Vagina (tissue), 2 donors: ENCODE measurements around the gene ZBTB49. TPM values are rescaled to one million over a fixed set of nuclear protein-coding genes. Genes with fewer than 3 reads are reported as not detected.

Source experiments
- DNase-seq, 2 donors: peaks; one replicate each; pipeline ENCODE4 v3.0.0-alpha.2; 2017; ENCODE audit errors: extremely low spot score in 2 of 2
- H3K27ac ChIP-seq: fragments of 200-600 bp; sonication (generic); one replicate; pipeline ENCODE4 v1.5.1; 2019
- H3K27me3 ChIP-seq: fragments of 200-600 bp; sonication (generic); one replicate; pipeline ENCODE4 v1.5.1; 2019
- H3K36me3 ChIP-seq, 2 donors: fragments of 200-600 bp; sonication (generic); one replicate each; pipeline ENCODE4 v1.5.1; 2017 to 2019
- H3K4me1 ChIP-seq: fragments of 200-600 bp; sonication (generic); one replicate; pipeline ENCODE4 v1.5.1; 2019
- H3K4me3 ChIP-seq, 2 donors: fragments of 200-600 bp; sonication (generic); 1 replicate in 1 of 2; 2 replicates in 1 of 2; pipeline ENCODE4 v1.5.1; 2016 to 2019
- H3K9me3 ChIP-seq: fragments of 200-600 bp; sonication (generic); one replicate; pipeline ENCODE4 v1.5.1; 2019
- POLR2A ChIP-seq, 2 donors: fragments of 450-650 bp; IDR thresholded peaks; one replicate each; pipeline ENCODE4 v1.6.1; 2017; ENCODE audit warnings: antibody characterized with exemption in 2 of 2, mild to moderate bottlenecking in 2 of 2, moderate library complexity in 2 of 2
- POLR2AphosphoS5 ChIP-seq, 2 donors: sonication (generic); formaldehyde crosslinking; IDR thresholded peaks; one replicate each; pipeline ENCODE4 v1.9.0; 2017; ENCODE audit warnings: antibody characterized with exemption in 2 of 2, mild to moderate bottlenecking in 2 of 2, low read depth in 1 of 2; ENCODE audit not compliant: insufficient read depth in 1 of 2
- intact Hi-C: fragments of 100-400 bp; cut with DNase I; formaldehyde crosslinking; loops from one replicate; pipeline ENCODE4 v1.15.1; 2023
- total RNA-seq: library from RNA; depleted of rRNA; stranded (reverse); fragments of >200 nt; gene quantifications from one replicate; pipeline ENCODE4 v1.2.3, GENCODE V29; 2016
- TF ChIP-seq, protein P1 (sequence below), 3 experiments: fragments of 450-650 bp in 2 of 3; fragments of 200-600 bp in 1 of 3; sonication (generic) in 1 of 3; IDR thresholded peaks; one replicate each; pipeline ENCODE4 v1.5.1; 2017 to 2019; ENCODE audit warnings: antibody characterized with exemption in 3 of 3, mild to moderate bottlenecking in 2 of 3, moderate library complexity in 2 of 3

The ZBTB49 gene
- total RNA-seq, 1 donor from 2014 or later = 5.4 TPM

GRCh38 chr4:4293279-4293678 lies 3.2 kb downstream of the ZBTB49 start:
- no peak overlapping the region for H3K27ac ChIP-seq
- intact Hi-C loops = no loop called here
- H3K4me3 ChIP-seq = no peak overlapping the region
- no peaks in the 10 kb centered on the region for H3K36me3 ChIP-seq
- H3K4me1 ChIP-seq = peaks cover 27% of the 10 kb centered on the region
- H3K27me3 ChIP-seq = no peaks in the 10 kb centered on the region
- peak in 1 of 2 donors; percentile 25 for DNase-seq
- no peaks in the 10 kb centered on the region for H3K9me3 ChIP-seq
- no peak for TF ChIP-seq POLR2A (IDR thresholded peaks at IDR 0.05)

DNA sequence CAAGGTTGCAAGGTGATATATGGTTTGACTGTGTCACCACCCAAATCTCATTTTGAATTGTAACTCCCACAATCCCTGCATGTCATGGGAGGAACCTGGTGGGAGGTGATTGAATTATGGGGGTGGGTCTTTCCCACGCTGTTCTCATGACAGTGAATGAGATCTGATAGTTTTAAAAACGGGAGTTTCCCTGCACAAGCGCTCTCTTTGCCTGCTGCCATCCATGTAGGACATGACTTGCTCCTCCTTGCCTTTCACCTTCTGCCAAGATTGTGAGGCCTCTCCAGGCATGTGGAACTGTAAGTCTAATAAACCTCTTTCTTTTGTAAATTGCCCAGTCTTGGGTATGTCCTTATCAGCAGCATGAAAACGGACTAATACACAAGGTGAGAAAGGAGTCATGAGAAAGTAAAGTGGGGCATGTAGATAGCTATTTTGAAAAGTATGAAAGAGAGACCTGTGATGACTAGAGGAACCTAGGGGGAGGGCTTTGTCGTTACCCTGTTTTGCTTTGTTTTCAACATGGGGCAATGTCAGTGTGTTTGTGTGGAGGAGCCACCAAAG lies 6.3 kb downstream of the ZBTB49 start:
- H3K4me3 ChIP-seq = no peak overlapping the region
- no peaks in the 10 kb centered on the region for H3K27me3 ChIP-seq
- peak in 1 of 2 donors; percentile 42 for DNase-seq
- no peaks in the 10 kb centered on the region for H3K9me3 ChIP-seq
- H3K27ac ChIP-seq = no peak overlapping the region
- no peaks in the 10 kb centered on the region for H3K36me3 ChIP-seq
- TF ChIP-seq POLR2A (IDR thresholded peaks at IDR 0.05) (no peak), POLR2AphosphoS5 (IDR thresholded peaks at IDR 0.05; ENCODE audit: insufficient read depth in 1 of 2, low read depth in 1 of 2) (no peak)
- TF ChIP-seq, protein P1, sequence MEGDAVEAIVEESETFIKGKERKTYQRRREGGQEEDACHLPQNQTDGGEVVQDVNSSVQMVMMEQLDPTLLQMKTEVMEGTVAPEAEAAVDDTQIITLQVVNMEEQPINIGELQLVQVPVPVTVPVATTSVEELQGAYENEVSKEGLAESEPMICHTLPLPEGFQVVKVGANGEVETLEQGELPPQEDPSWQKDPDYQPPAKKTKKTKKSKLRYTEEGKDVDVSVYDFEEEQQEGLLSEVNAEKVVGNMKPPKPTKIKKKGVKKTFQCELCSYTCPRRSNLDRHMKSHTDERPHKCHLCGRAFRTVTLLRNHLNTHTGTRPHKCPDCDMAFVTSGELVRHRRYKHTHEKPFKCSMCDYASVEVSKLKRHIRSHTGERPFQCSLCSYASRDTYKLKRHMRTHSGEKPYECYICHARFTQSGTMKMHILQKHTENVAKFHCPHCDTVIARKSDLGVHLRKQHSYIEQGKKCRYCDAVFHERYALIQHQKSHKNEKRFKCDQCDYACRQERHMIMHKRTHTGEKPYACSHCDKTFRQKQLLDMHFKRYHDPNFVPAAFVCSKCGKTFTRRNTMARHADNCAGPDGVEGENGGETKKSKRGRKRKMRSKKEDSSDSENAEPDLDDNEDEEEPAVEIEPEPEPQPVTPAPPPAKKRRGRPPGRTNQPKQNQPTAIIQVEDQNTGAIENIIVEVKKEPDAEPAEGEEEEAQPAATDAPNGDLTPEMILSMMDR (IDR thresholded peaks at IDR 0.05) = no peak
- peaks cover 3% of the 10 kb centered on the region for H3K4me1 ChIP-seq
- intact Hi-C loops = no loop called here

GRCh38 chr4:4299006-4299405 lies 9.0 kb downstream of the ZBTB49 start:
- H3K36me3 ChIP-seq = peaks cover 0 to 21% of the 10 kb centered on the region in 2 donors
- TF ChIP-seq POLR2AphosphoS5 (IDR thresholded peaks at IDR 0.05; ENCODE audit: insufficient read depth in 1 of 2, low read depth in 1 of 2) = no peak
- no peak for TF ChIP-seq POLR2A (IDR thresholded peaks at IDR 0.05)
- TF ChIP-seq, protein P1 (IDR thresholded peaks at IDR 0.05) = no peak
- H3K9me3 ChIP-seq = no peaks in the 10 kb centered on the region
- no peaks in the 10 kb centered on the region for H3K4me1 ChIP-seq
- intact Hi-C loops = no loop called here
- peak; percentile 64 to 65 for DNase-seq
- no peak overlapping the region for H3K27ac ChIP-seq
- H3K4me3 ChIP-seq = no peak overlapping the region
- no peaks in the 10 kb centered on the region for H3K27me3 ChIP-seq

DNA sequence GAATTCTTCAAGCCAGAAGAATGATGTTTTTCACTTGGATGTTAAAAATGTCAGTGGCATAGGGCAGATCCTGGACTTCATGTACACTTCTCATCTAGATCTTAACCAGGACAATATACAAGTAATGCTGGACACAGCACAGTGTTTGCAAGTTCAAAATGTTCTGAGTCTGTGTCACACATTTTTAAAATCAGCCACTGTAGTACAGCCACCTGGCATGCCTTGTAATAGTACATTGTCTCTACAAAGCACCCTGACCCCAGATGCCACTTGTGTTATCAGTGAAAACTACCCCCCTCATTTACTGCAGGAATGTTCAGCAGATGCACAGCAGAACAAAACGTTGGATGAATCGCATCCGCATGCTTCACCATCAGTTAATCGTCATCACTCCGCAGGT lies 11.9 kb downstream of the ZBTB49 start:
- Histone ChIP-seq H3K27me3 (no peaks in the 10 kb centered on the region), H3K4me1 (no peaks in the 10 kb centered on the region), H3K4me3 (no peak overlapping the region), H3K9me3 (no peaks in the 10 kb centered on the region), H3K36me3 (peaks cover 0 to 29% of the 10 kb centered on the region in 2 donors), H3K27ac (no peak overlapping the region)
- DNase-seq = peak in 1 of 2 donors; percentile 55
- no peak for TF ChIP-seq POLR2A (IDR thresholded peaks at IDR 0.05)
- TF ChIP-seq, protein P1 (IDR thresholded peaks at IDR 0.05) = no peak
- no peak for TF ChIP-seq POLR2AphosphoS5 (IDR thresholded peaks at IDR 0.05; ENCODE audit: insufficient read depth in 1 of 2, low read depth in 1 of 2)
- intact Hi-C loops = no loop called here

GRCh38 chr4:4302416-4302815 lies 12.4 kb downstream of the ZBTB49 start:
- peak; percentile 20 to 81 for DNase-seq
- Histone ChIP-seq H3K4me1 (no peaks in the 10 kb centered on the region), H3K27me3 (no peaks in the 10 kb centered on the region), H3K27ac (no peak overlapping the region), H3K36me3 (peaks cover 0 to 31% of the 10 kb centered on the region in 2 donors), H3K4me3 (no peak overlapping the region), H3K9me3 (no peaks in the 10 kb centered on the region)
- TF ChIP-seq, protein P1 (IDR thresholded peaks at IDR 0.05) = no peak
- TF ChIP-seq POLR2AphosphoS5 (IDR thresholded peaks at IDR 0.05; ENCODE audit: insufficient read depth in 1 of 2, low read depth in 1 of 2) (no peak), POLR2A (IDR thresholded peaks at IDR 0.05) (no peak)
- intact Hi-C loops = no loop called here
